Measurements from ENCODE around the gene FAM174B. TPM values are rescaled to one million over a fixed set of nuclear protein-coding genes. Genes with fewer than 3 reads are reported as not detected.

FAM174B gene
- total RNA-seq, 1 experiment from 2014 or later: 0.30 TPM

GRCh38 chr15:92586966-92587365, 68.6 kb downstream of the FAM174B start:
- Histone ChIP-seq H2AFZ (ENCODE audit: low read depth, low read length, poor library complexity, severe bottlenecking) (no peak overlapping the region), H3K4me3 (replicated peaks in 1 of 2; ENCODE audit: low read depth in 1 of 2, low read length in 2 of 2) (no peak overlapping the region), H3K27me3 (ENCODE audit: insufficient read depth, low read length) (peaks cover 47% of the 10 kb centered on the region), H3K27ac (ENCODE audit: low read depth, low read length) (no peak overlapping the region), H3K4me1 (ENCODE audit: control insufficient read depth in 1 of 2, insufficient read depth in 2 of 2, low read length in 2 of 2) (no peaks in the 10 kb centered on the region), H3K4me2 (ENCODE audit: low read length) (no peak overlapping the region), H3K36me3 (ENCODE audit: control insufficient read depth in 1 of 2, insufficient read depth in 2 of 2, low read length in 2 of 2) (no peaks in the 10 kb centered on the region), H3K9me3 (ENCODE audit: control insufficient read depth in 1 of 2, insufficient read depth in 1 of 2, low read depth in 1 of 2, low read length in 2 of 2) (no peaks in the 10 kb centered on the region), H4K20me1 (ENCODE audit: insufficient read depth) (no peaks in the 10 kb centered on the region), H3K79me2 (ENCODE audit: insufficient read depth, low read length) (no peaks in the 10 kb centered on the region), H3K9ac (ENCODE audit: low read length) (no peak overlapping the region), H3K9me2 (ENCODE audit: insufficient read depth) (no peaks in the 10 kb centered on the region)
- no TSS peak for BruUV-seq (replicated peaks)
- DNase-seq (ENCODE audit: low read depth, low spot score): no peak
- intact Hi-C loops (cut with micrococcal nuclease): no loop called here
- RAD21 ChIA-PET (ENCODE audit: low non-redundant PET in 1 of 2, low total read pairs in 2 of 2, uncharacterized antibody in 2 of 2, unreplicated experiment in 2 of 2): no interaction called here
- no peak for TF ChIP-seq ZNF274 (IDR thresholded peaks at IDR 0.05; ENCODE audit: low read depth, low read length)
- TF ChIP-seq ZBTB33 (IDR thresholded peaks at IDR 0.05; ENCODE audit: extremely low read depth, insufficient replicate concordance, low read length): no peak
- TF ChIP-seq EZH2phosphoT487 (IDR thresholded peaks at IDR 0.05; ENCODE audit: borderline replicate concordance): no peak
- TF ChIP-seq JUND (IDR thresholded peaks at IDR 0.05): no peak
- no peak for TF ChIP-seq SIN3A (IDR thresholded peaks at IDR 0.05; ENCODE audit: low read depth)
- TF ChIP-seq EZH2 (IDR thresholded peaks at IDR 0.05): no peak
- no peak for TF ChIP-seq SRF (IDR thresholded peaks at IDR 0.05; ENCODE audit: low read depth)
- no peak for TF ChIP-seq CEBPB (IDR thresholded peaks at IDR 0.05; ENCODE audit: low read depth)
- no peak for TF ChIP-seq CTCF (IDR thresholded peaks at IDR 0.05 in 2 of 3, conservative IDR thresholded peaks at IDR 0.05 in 1 of 3; ENCODE audit: borderline replicate concordance in 1 of 3, insufficient read depth in 1 of 3, low read depth in 2 of 3, low read length in 2 of 3)
- no peak for TF ChIP-seq MAX (IDR thresholded peaks at IDR 0.05)
- TF ChIP-seq POLR2A (IDR thresholded peaks at IDR 0.05; ENCODE audit: borderline replicate concordance, extremely low read depth, insufficient read depth, insufficient read length): no peak
- no peak for TF ChIP-seq REST (IDR thresholded peaks at IDR 0.05; ENCODE audit: low read depth)
- CTCF ChIA-PET: no interaction called here
- POLR2A ChIA-PET: no interaction called here
- ATAC-seq: no peak

All from HCT116 (cell line).